GM18907 (cell line): ENCODE results near the gene KRT84.

Experiments used
- ATAC-seq: cut with Tn5 transposase; IDR thresholded peaks from one replicate; pipeline ENCODE4 v1.9.1; 2021; ENCODE audit warnings: mild to moderate bottlenecking, moderate library complexity; ENCODE audit not compliant: unreplicated experiment

KRT84 gene

GRCh38 chr12:52363111-52363679, 22.3 kb downstream of the KRT84 start:
- no peak for ATAC-seq

GRCh38 chr12:52362118-52362726, 23.2 kb downstream of the KRT84 start:
- no peak for ATAC-seq

- ATAC-seq, result no peak
These were observed 23.9 kb downstream of the KRT84 start for GRCh38 chr12:52361553-52361952.

- no peak for ATAC-seq
These were observed 24.7 kb downstream of the KRT84 start for GRCh38 chr12:52360663-52361271.

- ATAC-seq, result no peak
These were observed 25.3 kb downstream of the KRT84 start for GRCh38 chr12:52360106-52360662.

GRCh38 chr12:52359621-52360061, 25.8 kb downstream of the KRT84 start:
- ATAC-seq, result no peak

GRCh38 chr12:52358575-52359350, 26.7 kb downstream of the KRT84 start:
- ATAC-seq, result peak; percentile 92

- no peak for ATAC-seq
These were observed 28.5 kb downstream of the KRT84 start for GRCh38 chr12:52356762-52357580.

- no peak for ATAC-seq
These were observed 29.3 kb downstream of the KRT84 start for GRCh38 chr12:52356031-52356761.

GRCh38 chr12:52355176-52355575, 30.3 kb downstream of the KRT84 start:
- no peak for ATAC-seq

- ATAC-seq, result no peak
These were observed 31.3 kb downstream of the KRT84 start for GRCh38 chr12:52354200-52354599.

GRCh38 chr12:52353766-52354165, 31.7 kb downstream of the KRT84 start:
- no peak for ATAC-seq

- ATAC-seq, result no peak
These were observed 32.5 kb downstream of the KRT84 start for GRCh38 chr12:52352951-52353350.

GRCh38 chr12:52351196-52352059, 34.0 kb downstream of the KRT84 start:
- no peak for ATAC-seq

GRCh38 chr12:52350786-52351185, 34.7 kb downstream of the KRT84 start:
- ATAC-seq, result no peak

- ATAC-seq, result no peak
These were observed 35.3 kb downstream of the KRT84 start for GRCh38 chr12:52350021-52350620.

GRCh38 chr12:52349196-52349595, 36.3 kb downstream of the KRT84 start:
- ATAC-seq, result no peak
